Liver (tissue), 9 donors: ENCODE measurements around the gene MMS22L. TPM values are rescaled to one million over a fixed set of nuclear protein-coding genes. Genes with fewer than 3 reads are reported as not detected.

Source experiments
- DNase-seq: peaks from one replicate; pipeline ENCODE4 v3.0.0-alpha.2; 2017; ENCODE audit warnings: low spot score
- H3K27ac ChIP-seq, 2 donors: one replicate each; pipeline ENCODE4 v1.7.0; 2013; ENCODE audit warnings: inconsistent platforms in 2 of 2, low read length in 2 of 2, control low read depth in 1 of 2, low read depth in 1 of 2, mild to moderate bottlenecking in 1 of 2
- H3K27me3 ChIP-seq, 4 donors: one replicate each; pipeline versions ENCODE4 v1.6.1 to v1.7.0; 2013; ENCODE audit warnings: low read length in 3 of 4, inconsistent platforms in 1 of 4, mild to moderate bottlenecking in 1 of 4, moderate library complexity in 1 of 4; ENCODE audit not compliant: control insufficient read depth in 4 of 4, insufficient read depth in 4 of 4
- H3K36me3 ChIP-seq, 4 donors: one replicate each; pipeline versions ENCODE4 v1.6.1 to v1.7.0; 2013; ENCODE audit warnings: low read length in 3 of 4, mild to moderate bottlenecking in 3 of 4, low read depth in 1 of 4, moderate library complexity in 1 of 4; ENCODE audit not compliant: control insufficient read depth in 4 of 4, insufficient read depth in 3 of 4
- H3K4me1 ChIP-seq, 4 donors: one replicate each; pipeline versions ENCODE4 v1.6.1 to v1.7.0; 2013; ENCODE audit warnings: low read length in 3 of 4, mild to moderate bottlenecking in 3 of 4, moderate library complexity in 1 of 4; ENCODE audit not compliant: control insufficient read depth in 4 of 4, insufficient read depth in 4 of 4
- H3K4me3 ChIP-seq, 3 donors: one replicate each; pipeline versions ENCODE4 v1.6.1 to v1.7.0; 2013; ENCODE audit warnings: low read length in 3 of 3, control low read depth in 1 of 3, low read depth in 1 of 3, mild to moderate bottlenecking in 1 of 3
- H3K9ac ChIP-seq, 2 donors: one replicate each; pipeline ENCODE4 v1.7.0; 2013; ENCODE audit warnings: low read length in 2 of 2, mild to moderate bottlenecking in 2 of 2, moderate library complexity in 2 of 2, control low read depth in 1 of 2, low read depth in 1 of 2
- H3K9me3 ChIP-seq, 4 donors: one replicate each; pipeline versions ENCODE4 v1.6.1 to v1.7.0; 2013; ENCODE audit warnings: low read length in 3 of 4; ENCODE audit not compliant: control insufficient read depth in 4 of 4
- EGR1 ChIP-seq, 2 donors: IDR thresholded peaks; 2 replicates each; pipeline ENCODE4 v1.6.1; 2016 to 2018; ENCODE audit warnings: antibody characterized with exemption in 2 of 2, low read depth in 2 of 2
- GABPA ChIP-seq, 2 donors: IDR thresholded peaks in 1 of 2; conservative IDR thresholded peaks in 1 of 2; 2 replicates each; pipeline ENCODE4 v1.6.1; 2016; ENCODE audit warnings: antibody characterized with exemption in 2 of 2, mild to moderate bottlenecking in 1 of 2, moderate library complexity in 1 of 2
- HNF4A ChIP-seq, 2 donors: conservative IDR thresholded peaks; 2 replicates each; pipeline ENCODE4 v1.6.1; 2016; ENCODE audit warnings: antibody characterized with exemption in 2 of 2, mild to moderate bottlenecking in 2 of 2
- HNF4G ChIP-seq: IDR thresholded peaks from 2 replicates; pipeline ENCODE4 v1.6.1; 2016; ENCODE audit warnings: antibody characterized with exemption
- JUND ChIP-seq, 2 donors: IDR thresholded peaks; 2 replicates each; pipeline ENCODE4 v1.6.1; 2016; ENCODE audit warnings: antibody characterized with exemption in 2 of 2
- NR2F2 ChIP-seq: IDR thresholded peaks from 2 replicates; pipeline ENCODE4 v1.6.1; 2016; ENCODE audit warnings: antibody characterized with exemption
- RAD21 ChIP-seq, 2 donors: IDR thresholded peaks; 2 replicates each; pipeline ENCODE4 v1.6.1; 2016; ENCODE audit warnings: antibody characterized with exemption in 2 of 2, mild to moderate bottlenecking in 2 of 2
- REST ChIP-seq: IDR thresholded peaks from 2 replicates; pipeline ENCODE4 v1.6.1; 2016; ENCODE audit warnings: antibody characterized with exemption, mild to moderate bottlenecking
- RXRA ChIP-seq, 2 donors: IDR thresholded peaks; 2 replicates each; pipeline ENCODE4 v1.6.1; 2017 to 2018; ENCODE audit warnings: antibody characterized with exemption in 2 of 2, mild to moderate bottlenecking in 1 of 2
- SP1 ChIP-seq: IDR thresholded peaks from 2 replicates; pipeline ENCODE4 v1.6.1; 2018; ENCODE audit warnings: antibody characterized with exemption, mild to moderate bottlenecking
- YY1 ChIP-seq: IDR thresholded peaks from 2 replicates; pipeline ENCODE4 v1.6.1; 2016; ENCODE audit warnings: antibody characterized with exemption, mild to moderate bottlenecking
- ZBTB33 ChIP-seq: IDR thresholded peaks from 2 replicates; pipeline ENCODE4 v1.6.1; 2016; ENCODE audit warnings: antibody characterized with exemption
- WGBS: extraction: QIAGEN DNeasy Blood & Tissue Kit; methylation state at CpG from one replicate; pipeline ENCODE4 v1.1.7; 2013; 5-methylcytosine and 5-hydroxymethylcytosine counted together
- polyA plus RNA-seq, 2 donors: library from polyadenylated mRNA; stranded (reverse) in 1 of 2; unstranded in 1 of 2; fragments of 200-250 nt in 1 of 2; fragments of >200 nt in 1 of 2; fragmentation: Nextera tagmentation in 1 of 2; extraction: Ambion mirVana in 1 of 2; gene quantifications; one replicate each; pipeline versions ENCODE4 v1.2.1 to v1.2.3, GENCODE V29; 2013 to 2015
- total RNA-seq, 2 donors: library from RNA; depleted of rRNA; stranded (reverse); fragments of >200 nt; gene quantifications; one replicate each; pipeline ENCODE4 v1.2.3, GENCODE V29; 2014
- TF ChIP-seq, protein P1 (sequence below): IDR thresholded peaks from 2 replicates; pipeline ENCODE4 v1.6.1; 2016; ENCODE audit warnings: antibody characterized with exemption
- donor health status: healthy.
- donor health status: healthy.
- donor health status: healthy.
- donor health status: healthy.
- donor health status: healthy.

MMS22L gene
- total RNA-seq (10 to 100 TPM in 1 of 2 donors, 1 to 10 TPM in 1; 4.4 to 14.9 TPM), polyA plus RNA-seq (under 1 TPM; 0.32 to 0.69 TPM)

- under 1% methylated on average over 67 of the region's 67 CpGs for WGBS
- Histone ChIP-seq H3K4me3 (peak within 1 kb of the TSS; percentile 85 to 98 (median 94)), H3K27me3 (no peaks in the 10 kb centered on the region), H3K27ac (peak within 1 kb of the TSS in 1 of 2 donors; percentile 15), H3K36me3 (no peaks in the 10 kb centered on the region), H3K4me1 (peaks cover 0 to 14% (median 4%) of the 10 kb centered on the region in 4 donors), H3K9me3 (no peaks in the 10 kb centered on the region), H3K9ac (peak within 1 kb of the TSS; percentile 56 to 61)
- DNase-seq: peak; percentile 91
- TF ChIP-seq RXRA (IDR thresholded peaks at IDR 0.05): no peak
- TF ChIP-seq, protein P1, sequence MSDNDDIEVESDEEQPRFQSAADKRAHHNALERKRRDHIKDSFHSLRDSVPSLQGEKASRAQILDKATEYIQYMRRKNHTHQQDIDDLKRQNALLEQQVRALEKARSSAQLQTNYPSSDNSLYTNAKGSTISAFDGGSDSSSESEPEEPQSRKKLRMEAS: no peak
- TF ChIP-seq EGR1 (IDR thresholded peaks at IDR 0.05; ENCODE audit: low read depth in 2 of 2): no peak
- TF ChIP-seq JUND (IDR thresholded peaks at IDR 0.05): no peak
- TF ChIP-seq HNF4A (conservative IDR thresholded peaks at IDR 0.05): peak in 1 of 2 donors; percentile 18
- TF ChIP-seq RAD21 (IDR thresholded peaks at IDR 0.05): peak in 1 of 2 donors; percentile 14
- peak in 1 of 2 donors; percentile 54 for TF ChIP-seq GABPA (IDR thresholded peaks at IDR 0.05 in 1 of 2, conservative IDR thresholded peaks at IDR 0.05 in 1 of 2)
- TF ChIP-seq REST: no peak
- peak; percentile 100 for TF ChIP-seq ZBTB33
- peak; percentile 50 for TF ChIP-seq YY1
- TF ChIP-seq SP1: peak; percentile 19
These were observed at the start of gene MMS22L for GRCh38 chr6:97282726-97283617. Gene MMS22L (minus strand): TSS chr6:97283216. CDS start chr6:97282477, 739 bp downstream.

- no peak for DNase-seq
- H3K27ac ChIP-seq: no peak overlapping the region
- H3K4me1 ChIP-seq: no peaks in the 10 kb centered on the region
- H3K9me3 ChIP-seq: no peaks in the 10 kb centered on the region
- H3K27me3 ChIP-seq: no peaks in the 10 kb centered on the region
- no peak overlapping the region for H3K4me3 ChIP-seq
- no peaks in the 10 kb centered on the region for H3K36me3 ChIP-seq
- 78% methylated on average over 1 of the region's 1 CpG for WGBS
- H3K9ac ChIP-seq: no peak overlapping the region
- TF ChIP-seq ZBTB33 (no peak), RAD21 (IDR thresholded peaks at IDR 0.05) (no peak), NR2F2 (no peak), JUND (IDR thresholded peaks at IDR 0.05) (no peak), HNF4G (no peak), YY1 (no peak)
These were observed 39.8 kb upstream of the MMS22L start for GRCh38 chr6:97322811-97323210.
